ENCODE measurements around the gene RBM41.
"Not testable (repeated sequence)": the region's sequence is repeated elsewhere in the genome, so short reads cannot be mapped to it uniquely, and the experiment has no call there.

RBM41 gene

DNA sequence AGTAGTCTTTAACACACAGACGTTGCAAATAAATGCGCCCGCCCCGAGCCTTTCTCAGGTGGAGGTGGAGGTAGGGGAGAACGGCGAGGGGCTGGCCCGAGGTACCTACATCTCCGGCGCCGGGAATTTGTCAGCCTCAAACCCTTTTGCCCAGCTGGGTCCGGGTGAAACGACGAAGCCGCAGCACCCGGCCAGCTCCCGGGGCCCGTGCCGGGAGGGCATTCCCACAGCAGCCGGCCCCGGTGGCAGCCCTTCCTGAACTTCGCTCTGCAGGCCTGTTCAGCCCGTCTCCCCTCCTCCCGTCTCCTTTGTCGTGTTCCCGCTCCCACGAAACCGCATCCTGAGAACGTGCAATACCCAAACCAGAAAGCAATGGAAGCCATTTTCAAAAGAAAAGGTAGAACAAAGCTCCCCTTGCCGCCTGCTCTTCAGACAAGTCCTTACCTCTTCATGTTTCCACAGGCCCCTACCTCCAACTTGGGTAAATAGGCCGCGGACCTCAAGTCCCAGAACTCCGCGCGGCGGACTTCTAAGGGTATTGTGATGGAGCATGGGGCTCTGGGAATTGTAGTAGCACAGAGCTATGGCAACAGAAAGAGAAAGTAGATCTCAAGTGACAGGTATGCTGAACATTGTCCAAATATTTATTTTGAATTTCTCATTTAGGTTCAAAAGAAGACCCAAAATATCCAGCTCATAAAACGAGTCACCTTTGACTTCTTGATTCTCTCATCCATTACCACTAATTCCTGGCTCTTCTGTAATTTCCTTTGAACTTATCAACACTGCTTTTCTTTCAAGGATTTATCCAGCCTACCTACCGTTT is at the start of gene RBM41:
RBM41 (minus strand) TSS at position 501 of the 826 bp plus-strand sequence; CDS start at position 452, 49 bp downstream.
- TF ChIP-seq, protein P1, sequence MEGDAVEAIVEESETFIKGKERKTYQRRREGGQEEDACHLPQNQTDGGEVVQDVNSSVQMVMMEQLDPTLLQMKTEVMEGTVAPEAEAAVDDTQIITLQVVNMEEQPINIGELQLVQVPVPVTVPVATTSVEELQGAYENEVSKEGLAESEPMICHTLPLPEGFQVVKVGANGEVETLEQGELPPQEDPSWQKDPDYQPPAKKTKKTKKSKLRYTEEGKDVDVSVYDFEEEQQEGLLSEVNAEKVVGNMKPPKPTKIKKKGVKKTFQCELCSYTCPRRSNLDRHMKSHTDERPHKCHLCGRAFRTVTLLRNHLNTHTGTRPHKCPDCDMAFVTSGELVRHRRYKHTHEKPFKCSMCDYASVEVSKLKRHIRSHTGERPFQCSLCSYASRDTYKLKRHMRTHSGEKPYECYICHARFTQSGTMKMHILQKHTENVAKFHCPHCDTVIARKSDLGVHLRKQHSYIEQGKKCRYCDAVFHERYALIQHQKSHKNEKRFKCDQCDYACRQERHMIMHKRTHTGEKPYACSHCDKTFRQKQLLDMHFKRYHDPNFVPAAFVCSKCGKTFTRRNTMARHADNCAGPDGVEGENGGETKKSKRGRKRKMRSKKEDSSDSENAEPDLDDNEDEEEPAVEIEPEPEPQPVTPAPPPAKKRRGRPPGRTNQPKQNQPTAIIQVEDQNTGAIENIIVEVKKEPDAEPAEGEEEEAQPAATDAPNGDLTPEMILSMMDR (conservative IDR thresholded peaks at IDR 0.05), result no peak
- peak within 1 kb of the TSS; percentile 56; the same call in 1 of the 2 replicates for H3K27ac ChIP-seq

DNA sequence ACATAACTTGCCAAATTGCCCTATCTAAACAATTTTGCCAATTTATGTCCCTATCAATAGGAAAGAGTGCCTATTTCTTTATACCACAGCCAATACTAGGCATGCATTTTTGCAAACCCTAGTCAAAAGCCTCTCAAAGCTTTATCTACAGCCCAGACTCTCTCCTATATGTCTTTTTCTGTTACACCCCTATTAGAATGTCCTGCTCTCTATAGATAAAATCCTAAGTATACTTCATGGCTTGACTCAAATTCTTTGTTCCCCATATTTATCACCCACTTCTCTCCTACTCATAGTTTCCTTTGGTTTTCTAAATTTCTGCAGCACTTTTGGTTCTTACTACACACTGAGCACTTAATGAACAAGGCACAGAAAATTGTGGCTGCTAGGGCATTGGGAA is 49.6 kb upstream of the RBM41 start:
- H3K27ac ChIP-seq, result no peak overlapping the region
- TF ChIP-seq, protein P1 (conservative IDR thresholded peaks at IDR 0.05), result no peak

DNA sequence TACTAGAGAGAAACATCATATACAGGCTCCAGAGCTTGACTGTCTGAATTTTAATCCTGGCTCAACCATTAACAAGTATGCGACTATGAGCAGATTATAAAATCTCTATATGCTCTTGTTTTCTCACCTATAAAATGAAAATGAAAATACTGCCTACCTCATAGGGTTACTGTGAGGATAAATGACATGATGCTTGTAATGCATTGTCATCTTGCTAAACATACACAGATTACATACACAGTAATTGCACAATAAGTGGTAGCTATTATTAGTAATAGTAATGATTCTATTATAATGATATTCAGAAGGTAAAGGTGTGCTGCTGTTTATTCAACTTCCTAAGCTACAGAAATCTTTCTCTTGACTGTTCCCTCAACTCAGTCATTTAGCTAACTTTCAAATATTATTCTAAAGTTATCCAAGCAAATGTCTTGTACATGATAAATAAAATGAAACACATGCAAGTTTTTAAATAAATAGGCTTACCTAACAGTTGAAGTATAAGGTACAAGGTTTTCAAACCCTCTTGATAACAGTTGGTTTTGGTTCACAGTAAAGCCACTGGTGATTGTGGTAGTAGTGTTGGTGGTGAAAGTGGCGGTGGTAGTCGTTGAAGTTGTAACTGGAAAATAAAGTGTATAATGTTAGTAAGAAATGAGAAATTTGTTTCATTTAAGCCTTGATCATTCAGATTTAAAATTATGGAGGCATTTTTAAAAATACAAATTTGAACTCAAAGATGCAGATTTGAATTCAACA is 48.7 kb upstream of the RBM41 start:
- TF ChIP-seq, protein P1 (conservative IDR thresholded peaks at IDR 0.05), result no peak
- H3K27ac ChIP-seq, result no peak overlapping the region

DNA sequence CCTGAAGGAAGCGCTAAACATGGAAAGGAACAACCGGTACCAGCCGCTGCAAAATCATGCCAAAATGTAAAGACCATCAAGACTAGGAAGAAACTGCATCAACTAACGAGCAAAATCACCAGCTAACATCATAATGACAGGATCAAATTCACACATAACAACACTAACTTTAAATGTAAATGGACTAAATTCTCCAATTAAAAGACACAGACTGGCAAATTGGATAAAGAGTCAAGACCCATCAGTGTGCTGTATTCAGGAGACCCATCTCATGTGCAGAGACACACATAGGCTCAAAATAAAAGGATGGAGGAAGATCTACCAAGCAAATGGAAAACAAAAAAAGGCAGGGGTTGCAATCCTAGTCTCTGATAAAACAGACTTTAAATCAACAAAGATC is 39.0 kb upstream of the RBM41 start:
- H3K27ac ChIP-seq, result not testable (repeated sequence)

DNA sequence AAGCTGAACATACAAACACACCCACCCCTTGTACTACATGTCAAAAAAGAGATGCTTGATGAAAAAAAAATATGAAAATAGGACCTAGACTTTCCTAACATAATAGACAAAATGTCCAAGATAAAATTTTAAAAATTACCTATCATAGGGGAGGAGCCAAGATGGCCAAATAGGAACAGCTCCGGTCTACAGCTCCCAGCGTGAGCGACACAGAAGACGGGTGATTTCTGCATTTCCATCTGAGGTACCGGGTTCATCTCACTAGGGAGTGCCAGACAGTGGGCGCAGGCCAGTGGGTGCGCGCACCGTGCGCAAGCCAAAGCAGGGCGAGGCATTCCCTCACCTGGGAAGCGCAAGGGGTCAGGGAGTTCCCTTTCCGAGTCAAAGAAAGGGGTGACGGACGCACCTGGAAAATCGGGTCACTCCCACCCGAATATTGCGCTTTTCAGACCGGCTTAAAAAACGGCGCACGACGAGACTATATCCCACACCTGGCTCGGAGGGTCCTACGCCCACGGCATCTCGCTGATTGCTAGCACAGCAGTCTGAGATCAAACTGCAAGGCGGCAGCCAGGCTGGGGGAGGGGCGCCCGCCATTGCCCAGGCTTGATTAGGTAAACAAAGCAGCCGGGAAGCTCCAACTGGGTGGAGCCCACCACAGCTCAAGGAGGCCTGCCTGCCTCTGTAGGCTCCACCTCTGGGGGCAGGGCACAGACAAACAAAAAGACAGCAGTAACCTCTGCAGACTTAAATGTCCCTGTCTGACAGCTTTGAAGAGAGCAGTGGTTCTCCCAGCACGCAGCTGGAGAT is 37.2 kb upstream of the RBM41 start:
- H3K27ac ChIP-seq, result not testable (repeated sequence)

DNA sequence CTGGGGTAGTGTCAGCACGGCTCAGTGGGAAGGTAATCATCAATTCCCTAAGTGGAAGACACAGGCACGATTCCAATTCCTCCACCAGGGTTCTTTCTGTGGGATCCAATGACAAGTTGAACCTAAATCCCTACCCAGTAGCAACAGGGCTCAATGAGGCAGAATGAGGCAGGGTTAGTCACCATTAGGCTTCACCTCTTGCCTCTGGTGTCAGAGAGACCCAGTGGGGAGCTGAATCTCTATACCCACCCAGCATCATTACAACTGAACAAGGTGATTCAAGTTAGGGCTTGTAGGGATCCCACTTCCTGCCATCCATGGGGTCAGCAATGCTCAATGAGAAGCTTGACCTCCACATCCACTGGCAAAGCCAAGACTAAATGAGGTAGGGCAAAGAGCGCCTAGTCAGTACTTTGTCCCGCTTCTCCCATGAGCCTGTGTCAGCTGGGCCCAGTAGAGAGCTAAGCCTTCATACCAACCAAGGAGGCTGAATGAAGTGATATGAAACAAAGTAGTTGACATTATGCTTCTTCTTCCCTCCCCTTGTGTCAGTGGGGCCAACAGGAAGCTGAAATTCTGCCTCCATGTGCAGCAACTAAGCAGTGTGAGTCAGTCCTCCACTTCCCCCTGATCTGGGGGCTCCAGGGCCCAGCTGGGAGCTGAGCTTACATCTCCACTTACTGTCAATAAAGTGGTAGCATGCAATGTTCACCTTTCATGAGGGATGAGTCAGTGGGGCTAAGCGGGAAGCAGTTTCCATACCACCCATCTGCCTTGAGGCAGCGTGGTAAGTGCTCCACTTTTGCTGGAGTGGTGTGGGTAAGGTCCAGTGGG is 36.4 kb upstream of the RBM41 start:
- H3K27ac ChIP-seq, result no peak overlapping the region
- TF ChIP-seq, protein P1 (conservative IDR thresholded peaks at IDR 0.05), result no peak

DNA sequence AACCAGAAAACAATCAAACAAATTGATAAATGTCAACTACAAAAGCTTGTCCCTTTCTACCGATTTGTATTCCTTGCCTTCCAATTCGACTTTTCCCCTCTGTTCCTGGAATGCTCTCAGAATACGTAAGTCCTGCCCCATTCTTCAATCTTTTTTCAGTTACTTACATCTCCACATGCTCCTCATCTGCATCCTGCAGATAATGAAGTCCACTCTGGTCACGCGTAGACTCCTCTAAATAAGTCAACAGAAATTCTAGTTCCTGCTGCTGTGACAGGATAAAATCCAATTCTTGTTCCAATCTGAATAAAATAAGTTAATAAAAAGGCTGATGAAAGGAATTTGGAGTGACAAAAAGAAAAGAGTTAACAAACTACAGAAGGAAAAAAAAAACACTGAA is 34.4 kb upstream of the RBM41 start:
- H3K27ac ChIP-seq, result no peak overlapping the region
- TF ChIP-seq, protein P1 (conservative IDR thresholded peaks at IDR 0.05), result no peak

Data from VCaP (cell line).